GM20000 (cell line): ENCODE results near the gene NOP14.

Experiments
- DNase-seq: peaks from one replicate; pipeline ENCODE4 v3.0.0; 2012; ENCODE audit warnings: low spot score
- CTCF ChIP-seq: IDR thresholded peaks from 2 replicates; pipeline ENCODE4 v1.5.1; 2012; ENCODE audit warnings: mild to moderate bottlenecking, control low read depth; ENCODE audit errors: extremely low read depth, missing control alignments

Gene NOP14

GRCh38 chr4:2930135-2930757 lies 33.0 kb downstream of the NOP14 start:
- DNase-seq: no peak
- TF ChIP-seq CTCF: no peak

- TF ChIP-seq CTCF: no peak
- no peak for DNase-seq
Observed at GRCh38 chr4:2929469-2929868, 33.7 kb downstream of the NOP14 start.

- TF ChIP-seq CTCF: no peak
- no peak for DNase-seq
Observed at GRCh38 chr4:2928242-2929176, 34.7 kb downstream of the NOP14 start.

GRCh38 chr4:2927696-2928075 lies 35.5 kb downstream of the NOP14 start:
- no peak for DNase-seq
- no peak for TF ChIP-seq CTCF

GRCh38 chr4:2927016-2927695 lies 36.0 kb downstream of the NOP14 start:
- TF ChIP-seq CTCF: no peak
- DNase-seq: no peak

GRCh38 chr4:2925931-2926860 lies 37.0 kb downstream of the NOP14 start:
- TF ChIP-seq CTCF: no peak
- no peak for DNase-seq
